Loucy (cell line): Measurements from ENCODE around the gene PAX1.

Experiments used
- EZH2phosphoT487 ChIP-seq: fragments of 200-600 bp; IDR thresholded peaks from 2 replicates; pipeline ENCODE4 v1.6.1; 2018; ENCODE audit warnings: antibody characterized with exemption, mild to moderate bottlenecking, moderate library complexity, borderline replicate concordance
- TF ChIP-seq, protein P1 (sequence below): fragments of 200-600 bp; sonication (generic); conservative IDR thresholded peaks from 2 replicates; pipeline ENCODE4 v1.5.1; 2014; ENCODE audit warnings: mild to moderate bottlenecking, antibody characterized with exemption, low read length

DNA sequence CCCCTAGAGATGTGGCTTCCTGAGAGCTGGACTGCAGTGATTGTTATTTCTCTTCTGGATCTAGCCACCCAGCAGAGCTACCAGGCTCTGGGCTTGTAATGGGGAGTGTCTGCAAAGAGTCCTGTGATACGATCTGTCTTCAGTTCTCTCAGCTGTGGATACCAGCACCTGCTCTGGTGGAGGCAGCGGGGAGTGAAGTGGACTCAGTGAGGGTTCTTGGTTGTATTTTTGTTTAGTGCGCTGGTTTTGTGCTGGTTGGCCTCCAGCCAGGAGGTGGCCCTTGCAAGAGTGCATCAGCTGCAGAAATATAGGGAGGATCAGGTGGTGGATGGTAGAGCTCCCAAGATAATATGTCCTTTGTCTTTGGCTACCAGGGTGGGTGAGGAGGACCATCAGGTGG is 33.7 kb downstream of the PAX1 start:
- TF ChIP-seq, protein P1, sequence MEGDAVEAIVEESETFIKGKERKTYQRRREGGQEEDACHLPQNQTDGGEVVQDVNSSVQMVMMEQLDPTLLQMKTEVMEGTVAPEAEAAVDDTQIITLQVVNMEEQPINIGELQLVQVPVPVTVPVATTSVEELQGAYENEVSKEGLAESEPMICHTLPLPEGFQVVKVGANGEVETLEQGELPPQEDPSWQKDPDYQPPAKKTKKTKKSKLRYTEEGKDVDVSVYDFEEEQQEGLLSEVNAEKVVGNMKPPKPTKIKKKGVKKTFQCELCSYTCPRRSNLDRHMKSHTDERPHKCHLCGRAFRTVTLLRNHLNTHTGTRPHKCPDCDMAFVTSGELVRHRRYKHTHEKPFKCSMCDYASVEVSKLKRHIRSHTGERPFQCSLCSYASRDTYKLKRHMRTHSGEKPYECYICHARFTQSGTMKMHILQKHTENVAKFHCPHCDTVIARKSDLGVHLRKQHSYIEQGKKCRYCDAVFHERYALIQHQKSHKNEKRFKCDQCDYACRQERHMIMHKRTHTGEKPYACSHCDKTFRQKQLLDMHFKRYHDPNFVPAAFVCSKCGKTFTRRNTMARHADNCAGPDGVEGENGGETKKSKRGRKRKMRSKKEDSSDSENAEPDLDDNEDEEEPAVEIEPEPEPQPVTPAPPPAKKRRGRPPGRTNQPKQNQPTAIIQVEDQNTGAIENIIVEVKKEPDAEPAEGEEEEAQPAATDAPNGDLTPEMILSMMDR: no peak
- TF ChIP-seq EZH2phosphoT487: no peak
